AG04449 (cell line): ENCODE measurements around the gene KRT3.
"Not testable (repeated sequence)": the region's sequence is repeated elsewhere in the genome, so short reads cannot be mapped to it uniquely, and the experiment has no call there.

Experiments used
- CTCF ChIA-PET: fragments of 350-600 bp; formaldehyde crosslinking; extraction: SDS; loops from one replicate; lab custom pipeline; 2021; ENCODE audit warnings: antibody characterized with exemption; lab: Yijun Ruan, JAX
- POLR2A ChIA-PET: fragments of 400-600, 350-600 bp; formaldehyde crosslinking; extraction: SDS; loops from one replicate; lab custom pipeline; 2020; ENCODE audit warnings: antibody characterized with exemption, inconsistent platforms; lab: Yijun Ruan, JAX
- DNase-seq: peaks from one replicate; pipeline ENCODE4 v3.0.0-alpha.2; 2010; ENCODE audit warnings: low read depth, low spot score
- H3K4me3 ChIP-seq: 2 replicates; pipeline ENCODE4 v1.5.1; 2011; ENCODE audit warnings: low read depth, mild to moderate bottlenecking, control low read depth, low read length
- CTCF ChIP-seq: IDR thresholded peaks from one replicate; pipeline ENCODE4 v1.5.1; 2011; ENCODE audit warnings: mild to moderate bottlenecking, moderate library complexity, low read length, control low read depth, inconsistent platforms; ENCODE audit not compliant: insufficient read depth; ENCODE audit errors: missing control alignments

The KRT3 gene

GRCh38 chr12:52752516-52752915 is 43.4 kb downstream of the KRT3 start:
- ChIA-PET CTCF (no interaction called here), POLR2A (no interaction called here)
- no peak for DNase-seq
- no peak for TF ChIP-seq CTCF
- H3K4me3 ChIP-seq, result no peak overlapping the region

GRCh38 chr12:52751795-52752194 is 44.1 kb downstream of the KRT3 start:
- CTCF ChIA-PET, result no interaction called here
- POLR2A ChIA-PET, result no interaction called here

GRCh38 chr12:52750532-52750931 is 45.4 kb downstream of the KRT3 start:
- POLR2A ChIA-PET, H3K4me3 ChIP-seq, DNase-seq, CTCF ChIA-PET: not testable (repeated sequence)

More at GRCh38 chr12:52751795-52752194, 44.1 kb downstream of the KRT3 start:
- no peak for DNase-seq
- no peak overlapping the region for H3K4me3 ChIP-seq
- TF ChIP-seq CTCF, result no peak

GRCh38 chr12:52749827-52750226 is 46.1 kb downstream of the KRT3 start:
- CTCF ChIA-PET, result no interaction called here

GRCh38 chr12:52748578-52748977 is 47.3 kb downstream of the KRT3 start:
- DNase-seq, result no peak
- no peak overlapping the region for H3K4me3 ChIP-seq
- ChIA-PET CTCF (no interaction called here), POLR2A (no interaction called here)
- TF ChIP-seq CTCF, result no peak

More at GRCh38 chr12:52749827-52750226, 46.1 kb downstream of the KRT3 start:
- no peak overlapping the region for H3K4me3 ChIP-seq
- POLR2A ChIA-PET, result no interaction called here
- TF ChIP-seq CTCF, result no peak
- DNase-seq, result no peak

GRCh38 chr12:52745554-52745953 is 50.4 kb downstream of the KRT3 start:
- no peak for DNase-seq
- CTCF ChIA-PET, result no interaction called here
- H3K4me3 ChIP-seq, result no peak overlapping the region
- POLR2A ChIA-PET, result no interaction called here
- TF ChIP-seq CTCF, result no peak

GRCh38 chr12:52744493-52745156 is 51.3 kb downstream of the KRT3 start:
- CTCF ChIA-PET, result no interaction called here
- no peak overlapping the region for H3K4me3 ChIP-seq

More at GRCh38 chr12:52744493-52745156, 51.3 kb downstream of the KRT3 start:
- DNase-seq, result no peak
- TF ChIP-seq CTCF, result no peak
- POLR2A ChIA-PET, result no interaction called here
